IPS-20b (cell line): ENCODE results near the gene HSBP1L1.

Experiments
- H3K27ac ChIP-seq: one replicate; pipeline ENCODE4 v1.5.1; 2013; ENCODE audit warnings: low read length
- H3K27me3 ChIP-seq: 2 replicates; pipeline ENCODE4 v1.6.1; 2013; ENCODE audit warnings: mild to moderate bottlenecking, low read length, inconsistent platforms; ENCODE audit not compliant: insufficient read depth
- H3K36me3 ChIP-seq: 2 replicates; pipeline ENCODE4 v1.6.1; 2013; ENCODE audit warnings: low read depth, mild to moderate bottlenecking, inconsistent platforms, low read length, moderate library complexity; ENCODE audit not compliant: insufficient read depth
- H3K4me1 ChIP-seq: 2 replicates; pipeline ENCODE4 v1.6.1; 2013; ENCODE audit warnings: mild to moderate bottlenecking, control low read depth, inconsistent platforms, low read length, moderate library complexity; ENCODE audit not compliant: insufficient read depth
- H3K4me3 ChIP-seq: 2 replicates; pipeline ENCODE4 v1.5.1; 2013; ENCODE audit warnings: mild to moderate bottlenecking, low read length, inconsistent platforms
- H3K9ac ChIP-seq: 2 replicates; pipeline ENCODE4 v1.6.1; 2013; ENCODE audit warnings: low read depth, mild to moderate bottlenecking, inconsistent platforms, low read length, moderate library complexity
- H3K9me3 ChIP-seq: 2 replicates; pipeline ENCODE4 v1.6.1; 2013; ENCODE audit warnings: mild to moderate bottlenecking, low read depth, low read length, inconsistent platforms; ENCODE audit not compliant: insufficient read depth

Gene HSBP1L1

DNA sequence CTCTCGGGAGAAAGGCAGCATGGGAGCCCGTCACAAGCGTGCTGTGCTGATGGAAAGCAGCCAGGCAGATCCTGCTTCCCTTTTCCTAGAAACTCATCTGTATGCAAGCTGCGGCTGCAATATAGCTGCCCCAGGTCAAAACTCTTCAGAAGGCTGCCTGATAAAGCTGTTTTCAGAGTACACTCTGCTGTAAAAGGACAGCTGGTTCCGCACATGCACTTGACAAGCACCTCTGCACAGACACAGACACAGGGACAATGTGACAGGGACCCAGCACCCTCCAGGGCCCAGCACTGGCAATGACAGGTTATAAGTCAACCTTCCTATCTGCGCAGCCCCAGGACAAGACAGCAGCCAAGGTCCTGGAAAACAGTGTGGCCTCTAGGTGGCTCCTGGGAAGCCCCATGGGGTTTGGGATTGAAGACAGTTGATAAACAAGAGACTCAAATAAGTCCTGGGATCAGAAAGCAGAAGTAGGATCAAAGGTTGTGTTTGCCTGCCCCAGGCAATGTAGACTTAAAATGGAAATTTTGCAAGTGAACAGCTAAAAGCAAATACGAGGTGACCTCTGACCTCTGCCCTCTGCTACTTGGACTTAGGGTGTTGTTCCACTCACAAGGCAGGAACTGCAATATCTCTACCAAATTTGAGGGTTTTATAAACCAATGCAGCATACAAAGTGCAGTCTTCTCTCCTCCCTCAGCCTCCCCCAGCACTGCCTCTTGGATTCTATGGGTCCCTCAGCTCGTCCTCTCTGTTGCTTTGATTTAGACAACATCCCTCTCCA, 29.9 kb upstream of the HSBP1L1 start:
- no peak overlapping the region for H3K4me3 ChIP-seq
- no peaks in the 10 kb centered on the region for H3K4me1 ChIP-seq
- no peak overlapping the region for H3K27ac ChIP-seq
- no peak overlapping the region for H3K9ac ChIP-seq
- H3K36me3 ChIP-seq = peaks cover 10% of the 10 kb centered on the region
- H3K27me3 ChIP-seq = no peaks in the 10 kb centered on the region
- H3K9me3 ChIP-seq = peaks cover 19% of the 10 kb centered on the region

DNA sequence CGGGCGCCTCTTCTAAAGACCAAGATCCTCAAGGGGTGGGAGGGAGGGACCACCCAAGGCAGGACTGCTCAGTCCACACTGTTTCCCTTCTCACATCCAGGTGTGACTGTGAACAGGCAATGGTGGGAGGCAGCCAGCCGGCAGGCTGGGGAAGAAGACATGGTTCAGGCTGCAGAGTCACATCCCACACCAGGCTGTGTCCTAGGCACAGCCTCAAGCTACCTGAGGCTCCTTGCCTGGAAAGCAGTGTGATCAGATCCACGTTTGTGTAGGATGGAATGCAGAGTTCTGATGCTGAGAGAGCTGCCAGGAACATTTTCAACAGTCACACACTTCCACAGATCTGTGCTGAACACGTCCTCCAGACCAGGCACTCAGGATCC, 29.4 kb upstream of the HSBP1L1 start:
- Histone ChIP-seq H3K9me3 (peaks cover 14% of the 10 kb centered on the region), H3K27ac (no peak overlapping the region), H3K27me3 (no peaks in the 10 kb centered on the region), H3K4me3 (no peak overlapping the region), H3K36me3 (peaks cover 6% of the 10 kb centered on the region), H3K4me1 (no peaks in the 10 kb centered on the region), H3K9ac (no peak overlapping the region)

DNA sequence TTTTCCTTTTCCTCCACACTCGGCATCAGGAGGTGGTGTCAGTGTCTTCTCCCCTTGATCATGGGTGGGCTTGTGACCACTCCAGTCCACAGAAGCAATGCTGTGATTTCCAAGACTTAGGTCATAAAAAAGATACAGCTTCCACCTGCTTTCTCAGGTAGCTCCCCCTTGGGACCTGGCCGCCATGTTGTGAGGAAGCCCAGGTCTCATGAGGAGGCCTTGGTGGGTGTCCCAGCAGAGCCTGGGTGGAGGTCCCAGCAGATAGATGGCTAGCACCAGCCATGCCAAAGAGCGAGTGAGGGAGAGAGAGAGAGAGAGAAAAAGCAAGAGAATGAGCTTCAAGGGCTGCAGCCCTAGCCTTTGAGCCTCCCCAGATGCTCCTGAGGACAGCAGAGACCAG, 28.9 kb upstream of the HSBP1L1 start:
- Histone ChIP-seq H3K36me3 (peaks cover 2% of the 10 kb centered on the region; the same call in 1 of the 2 replicates), H3K4me1 (no peaks in the 10 kb centered on the region), H3K27me3 (no peaks in the 10 kb centered on the region), H3K27ac (no peak overlapping the region), H3K9ac (no peak overlapping the region), H3K9me3 (peaks cover 9% of the 10 kb centered on the region; the same call in 1 of the 2 replicates), H3K4me3 (no peak overlapping the region)

DNA sequence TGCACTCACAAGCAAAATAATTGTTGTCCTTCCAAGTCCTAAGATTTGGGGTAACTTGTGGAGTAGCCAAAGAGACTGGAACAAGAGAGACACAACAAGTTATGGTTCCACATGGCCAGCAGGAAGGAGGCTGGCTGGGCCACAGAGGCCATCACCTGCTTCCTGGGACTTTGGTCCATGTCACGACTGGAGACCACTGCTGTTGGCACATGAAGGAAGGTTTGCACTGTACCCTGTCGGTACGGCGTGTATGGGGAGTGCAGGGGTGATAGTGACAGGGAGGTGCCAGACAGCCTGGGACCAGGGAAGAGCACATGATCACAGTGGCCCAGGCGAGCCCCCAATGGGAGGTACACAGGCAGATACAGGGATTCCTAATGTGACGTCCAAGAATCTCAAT, 28.5 kb upstream of the HSBP1L1 start:
- H3K36me3 ChIP-seq = no peaks in the 10 kb centered on the region; the same call in 1 of the 2 replicates
- H3K27me3 ChIP-seq = no peaks in the 10 kb centered on the region
- no peaks in the 10 kb centered on the region for H3K4me1 ChIP-seq
- no peak overlapping the region for H3K9ac ChIP-seq
- no peak overlapping the region for H3K4me3 ChIP-seq
- no peak overlapping the region for H3K27ac ChIP-seq
- H3K9me3 ChIP-seq = peaks cover 6% of the 10 kb centered on the region; the same call in 1 of the 2 replicates

DNA sequence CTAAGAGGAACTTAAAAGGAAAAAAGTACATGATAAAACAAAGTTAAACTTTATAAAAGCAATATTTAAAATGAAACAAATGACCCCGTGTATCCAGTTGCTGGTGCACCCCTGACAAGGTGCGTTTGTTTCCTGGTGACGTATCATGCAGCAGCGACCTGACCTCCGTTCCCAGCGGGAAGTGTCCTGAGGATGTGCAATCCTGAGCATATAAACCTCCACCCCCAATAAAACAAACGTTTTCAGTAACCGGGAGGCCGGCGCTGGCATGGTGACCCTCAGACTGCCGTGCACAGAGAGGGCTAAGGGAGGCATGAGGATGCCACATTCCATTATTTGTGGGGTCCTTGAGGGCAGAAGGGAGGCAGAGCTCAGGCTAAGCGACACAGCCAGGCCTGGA, 27.8 kb upstream of the HSBP1L1 start:
- no peak overlapping the region for H3K9ac ChIP-seq
- peaks cover 6% of the 10 kb centered on the region; the same call in 1 of the 2 replicates for H3K9me3 ChIP-seq
- H3K36me3 ChIP-seq = no peaks in the 10 kb centered on the region
- H3K4me3 ChIP-seq = no peak overlapping the region
- H3K27me3 ChIP-seq = no peaks in the 10 kb centered on the region
- H3K4me1 ChIP-seq = no peaks in the 10 kb centered on the region
- H3K27ac ChIP-seq = no peak overlapping the region

DNA sequence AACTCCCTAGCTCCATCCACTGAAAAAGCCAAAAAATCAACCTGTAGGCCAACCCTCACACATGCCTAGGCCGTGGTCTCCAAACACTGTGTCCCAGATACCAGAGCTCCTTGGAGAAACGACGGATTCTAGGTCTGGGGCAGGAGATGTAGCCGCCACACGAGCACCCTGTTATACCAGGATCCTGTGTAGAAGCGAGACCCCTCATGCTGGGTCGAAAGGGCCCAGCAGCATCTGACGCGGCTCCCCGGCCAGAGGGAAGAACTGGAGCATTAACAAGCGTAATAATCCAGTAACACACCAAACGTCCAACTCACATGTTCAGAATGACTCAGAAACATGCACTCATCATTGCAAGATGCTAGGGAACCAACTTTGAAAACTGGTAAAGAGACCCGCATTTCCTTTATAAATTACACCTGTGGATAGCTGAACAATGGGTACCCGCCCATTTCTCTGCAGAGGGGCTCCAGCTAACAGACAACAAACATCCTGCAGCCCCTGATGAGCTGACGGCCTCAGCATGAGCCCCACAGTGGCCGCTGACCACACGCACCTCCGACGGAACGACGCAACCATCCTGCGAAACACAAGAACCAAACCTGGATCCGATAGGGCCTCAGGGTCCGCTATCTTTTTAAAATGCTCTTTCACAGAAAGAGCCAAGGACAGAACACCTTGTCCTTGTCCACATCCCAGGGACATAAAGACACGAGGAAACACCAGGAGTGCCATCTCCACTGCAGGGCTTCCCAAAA, 27.2 kb upstream of the HSBP1L1 start:
- no peaks in the 10 kb centered on the region for H3K27me3 ChIP-seq
- H3K4me1 ChIP-seq = no peaks in the 10 kb centered on the region
- no peak overlapping the region for H3K27ac ChIP-seq
- no peak overlapping the region for H3K4me3 ChIP-seq
- 0 out of 2 replicates have a peak, but pooled peaks cover 3% of the 10 kb centered on the region for H3K9me3 ChIP-seq
- H3K9ac ChIP-seq = no peak overlapping the region
- no peaks in the 10 kb centered on the region for H3K36me3 ChIP-seq

DNA sequence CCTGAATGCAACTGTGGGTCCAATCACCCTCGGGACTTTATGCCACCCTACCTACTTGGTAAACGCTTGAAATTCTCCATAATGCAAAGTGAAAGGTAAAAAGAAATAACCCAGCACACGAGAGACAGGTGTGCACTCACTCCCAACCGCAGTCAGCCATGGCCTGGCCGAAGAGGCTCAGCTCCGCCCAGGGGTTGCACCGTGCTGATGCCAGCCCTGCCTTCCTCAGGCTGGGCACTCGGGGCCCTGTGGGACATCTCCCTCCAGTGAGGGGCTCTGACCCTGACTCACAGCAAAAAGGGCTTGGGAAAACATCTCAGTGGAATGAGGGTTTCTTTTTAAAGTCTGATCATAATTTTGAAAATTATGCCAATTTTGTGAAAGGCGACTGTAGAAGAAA, 26.2 kb upstream of the HSBP1L1 start:
- Histone ChIP-seq H3K27me3 (no peaks in the 10 kb centered on the region), H3K9ac (no peak overlapping the region), H3K4me3 (no peak overlapping the region), H3K27ac (no peak overlapping the region), H3K4me1 (no peaks in the 10 kb centered on the region), H3K36me3 (no peaks in the 10 kb centered on the region), H3K9me3 (no peaks in the 10 kb centered on the region)

DNA sequence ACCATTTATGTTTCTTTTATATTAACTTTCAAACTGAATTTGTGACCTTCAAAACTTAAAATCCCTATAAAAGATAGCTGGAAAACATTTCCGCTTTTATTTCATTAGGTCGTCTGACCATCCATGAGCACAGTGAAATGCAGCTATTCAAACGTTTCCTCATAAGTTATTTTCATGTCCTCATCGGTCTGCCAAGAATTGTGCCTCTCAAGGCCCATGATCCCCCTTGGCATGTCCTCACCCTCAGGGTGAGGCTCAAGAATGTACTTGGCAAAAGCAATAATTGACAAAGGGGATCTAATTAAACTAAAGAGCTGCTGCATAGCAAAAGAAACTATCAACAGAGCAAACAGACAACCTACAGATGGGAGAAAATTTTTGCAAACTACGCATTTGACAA, 25.3 kb upstream of the HSBP1L1 start:
- no peak overlapping the region for H3K9ac ChIP-seq
- H3K27ac ChIP-seq = no peak overlapping the region
- no peaks in the 10 kb centered on the region for H3K9me3 ChIP-seq
- no peaks in the 10 kb centered on the region for H3K4me1 ChIP-seq
- H3K36me3 ChIP-seq = no peaks in the 10 kb centered on the region
- H3K4me3 ChIP-seq = no peak overlapping the region
- no peaks in the 10 kb centered on the region for H3K27me3 ChIP-seq

DNA sequence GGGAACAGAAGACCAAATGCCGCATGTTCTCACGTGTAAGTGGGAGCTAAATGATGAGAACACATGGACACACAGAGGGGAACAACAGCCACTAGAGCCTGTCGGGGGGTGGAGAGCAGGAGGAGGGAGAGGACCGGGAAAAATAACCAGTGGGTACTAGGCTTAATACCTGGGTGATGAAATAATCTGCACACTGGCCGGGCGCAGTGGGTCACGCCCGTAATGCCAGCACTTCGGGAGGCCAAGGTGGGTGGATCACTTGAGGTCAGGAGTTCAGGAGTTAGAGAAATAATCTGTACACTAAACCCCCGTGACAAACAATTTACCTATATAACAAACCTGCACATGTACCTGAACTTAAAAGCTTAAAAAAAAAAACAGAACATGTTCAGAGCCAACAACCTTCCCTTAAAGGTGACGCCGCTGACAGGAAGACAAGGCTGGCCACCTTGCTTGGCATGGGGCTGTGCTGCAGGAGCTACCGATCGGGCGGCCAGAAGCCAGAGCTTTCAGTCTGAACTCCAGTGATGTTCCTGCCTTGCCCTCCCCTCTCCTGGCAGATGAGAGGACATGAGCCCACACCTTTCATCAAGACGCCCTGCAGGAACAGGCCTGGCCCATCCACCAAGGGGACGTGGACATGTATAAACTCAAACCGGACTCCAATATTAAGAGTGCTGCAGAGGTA, 24.2 kb upstream of the HSBP1L1 start:
- Histone ChIP-seq H3K27ac (no peak overlapping the region), H3K36me3 (no peaks in the 10 kb centered on the region), H3K9me3 (no peaks in the 10 kb centered on the region)

DNA sequence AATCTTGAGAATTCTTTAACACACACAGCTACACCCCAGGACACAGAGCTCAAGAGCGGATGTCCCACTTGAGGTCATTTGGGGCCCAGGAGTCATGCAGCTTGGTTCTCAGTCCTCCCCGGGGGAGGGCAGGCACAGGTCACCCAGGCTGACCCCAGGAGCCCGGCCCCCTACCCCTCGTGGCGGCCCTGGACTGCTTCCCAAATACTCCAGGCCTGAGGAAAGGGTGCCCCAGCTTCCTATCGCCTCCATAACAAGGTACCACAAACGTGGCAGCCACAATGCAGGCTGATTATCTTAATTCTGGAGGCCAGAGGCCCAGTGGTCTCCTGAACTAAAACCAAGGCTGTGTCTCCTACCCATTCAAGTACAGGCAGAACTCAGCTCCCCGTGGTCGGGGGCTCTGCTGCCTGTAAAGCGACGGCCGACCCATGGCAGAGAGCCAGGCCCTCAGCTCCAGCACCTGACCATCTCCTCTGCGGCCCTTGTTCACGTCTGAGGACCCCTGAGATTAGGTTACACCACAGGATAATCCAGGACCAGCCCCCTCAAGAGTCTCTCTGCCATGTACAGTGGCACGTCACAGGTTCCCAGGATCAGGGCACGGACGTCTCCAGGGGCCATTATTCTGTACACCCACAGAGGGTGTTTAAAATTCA, 23.5 kb upstream of the HSBP1L1 start:
- Histone ChIP-seq H3K27ac (no peak overlapping the region), H3K4me3 (no peak overlapping the region), H3K36me3 (no peaks in the 10 kb centered on the region), H3K27me3 (no peaks in the 10 kb centered on the region), H3K9ac (no peak overlapping the region), H3K9me3 (no peaks in the 10 kb centered on the region), H3K4me1 (no peaks in the 10 kb centered on the region)

More for the DNA sequence above, 24.2 kb upstream of the HSBP1L1 start:
- H3K4me1 ChIP-seq = no peaks in the 10 kb centered on the region
- no peak overlapping the region for H3K4me3 ChIP-seq
- H3K9ac ChIP-seq = no peak overlapping the region
- no peaks in the 10 kb centered on the region for H3K27me3 ChIP-seq

DNA sequence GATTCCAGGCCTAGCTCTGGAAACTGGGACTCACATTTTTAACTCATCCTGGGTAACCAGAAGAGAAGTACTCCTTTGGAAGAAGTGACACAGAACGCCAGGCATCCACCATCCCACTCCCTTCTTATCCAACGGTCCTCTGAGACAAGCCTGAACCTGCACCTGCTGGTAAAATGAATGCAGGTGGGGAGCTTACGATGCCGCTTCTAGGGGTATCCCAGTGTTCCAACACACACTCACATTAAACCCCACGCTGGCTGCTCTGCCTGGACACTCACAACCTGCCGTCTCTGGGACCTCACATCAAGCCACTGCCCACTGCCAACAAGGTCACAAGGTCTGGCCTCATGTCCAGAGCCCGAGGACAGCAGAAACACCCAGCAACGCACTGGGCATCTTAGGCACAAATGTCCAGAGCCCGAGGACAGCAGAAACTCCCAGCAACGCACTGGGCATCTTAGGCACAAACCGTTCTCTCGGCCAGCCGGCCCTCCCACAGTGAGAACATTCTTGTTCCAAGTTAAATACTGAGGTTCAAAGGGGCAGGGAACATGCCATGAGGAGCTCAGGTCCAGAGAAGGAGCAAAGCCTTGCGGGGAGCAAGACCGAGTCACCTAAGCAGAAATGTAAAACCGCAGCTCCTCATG, 22.8 kb upstream of the HSBP1L1 start:
- Histone ChIP-seq H3K9me3 (no peaks in the 10 kb centered on the region), H3K9ac (no peak overlapping the region), H3K27me3 (no peaks in the 10 kb centered on the region), H3K27ac (no peak overlapping the region), H3K4me1 (no peaks in the 10 kb centered on the region), H3K36me3 (no peaks in the 10 kb centered on the region), H3K4me3 (no peak overlapping the region)
